SU-DHL-6 (cell line): ENCODE measurements around the gene ATF6B.

ENCODE experiments used
- CTCF ChIP-seq: fragments of 200-600 bp; sonication (generic); IDR thresholded peaks from one replicate; pipeline ENCODE4 v1.5.1; 2017; ENCODE audit warnings: antibody characterized with exemption, mild to moderate bottlenecking, low read length, moderate library complexity; ENCODE audit not compliant: insufficient read depth, poor library complexity, severe bottlenecking
- EZH2phosphoT487 ChIP-seq: fragments of 200-600 bp; sonication (generic), shearing (Covaris generic); conservative IDR thresholded peaks from 2 replicates; pipeline ENCODE4 v1.6.1; 2018; ENCODE audit warnings: mild to moderate bottlenecking, antibody characterized with exemption, low read length, moderate library complexity, mixed read lengths

- TF ChIP-seq CTCF, result no peak
- TF ChIP-seq EZH2phosphoT487, result no peak
These were observed 25.8 kb upstream of the ATF6B start, which contains the start of gene PPT2 for GRCh38 chr6:32153564-32154513.
